Suprapubic skin (tissue), 3 donors: ENCODE results near the gene EPHA2.

ENCODE experiments used
- POLR2A ChIP-seq, 2 donors: fragments of 450-650 bp; IDR thresholded peaks; one replicate each; pipeline ENCODE4 v1.6.1; 2017; ENCODE audit warnings: antibody characterized with exemption in 2 of 2, mild to moderate bottlenecking in 2 of 2, moderate library complexity in 2 of 2
- TF ChIP-seq, protein P1 (sequence below), 2 donors: fragments of 200-600 bp in 1 of 2; fragments of 450-650 bp in 1 of 2; sonication (generic) in 1 of 2; IDR thresholded peaks; one replicate each; pipeline ENCODE4 v1.5.1; 2016 to 2019; ENCODE audit warnings: antibody characterized with exemption in 2 of 2, mild to moderate bottlenecking in 1 of 2, moderate library complexity in 1 of 2

DNA sequence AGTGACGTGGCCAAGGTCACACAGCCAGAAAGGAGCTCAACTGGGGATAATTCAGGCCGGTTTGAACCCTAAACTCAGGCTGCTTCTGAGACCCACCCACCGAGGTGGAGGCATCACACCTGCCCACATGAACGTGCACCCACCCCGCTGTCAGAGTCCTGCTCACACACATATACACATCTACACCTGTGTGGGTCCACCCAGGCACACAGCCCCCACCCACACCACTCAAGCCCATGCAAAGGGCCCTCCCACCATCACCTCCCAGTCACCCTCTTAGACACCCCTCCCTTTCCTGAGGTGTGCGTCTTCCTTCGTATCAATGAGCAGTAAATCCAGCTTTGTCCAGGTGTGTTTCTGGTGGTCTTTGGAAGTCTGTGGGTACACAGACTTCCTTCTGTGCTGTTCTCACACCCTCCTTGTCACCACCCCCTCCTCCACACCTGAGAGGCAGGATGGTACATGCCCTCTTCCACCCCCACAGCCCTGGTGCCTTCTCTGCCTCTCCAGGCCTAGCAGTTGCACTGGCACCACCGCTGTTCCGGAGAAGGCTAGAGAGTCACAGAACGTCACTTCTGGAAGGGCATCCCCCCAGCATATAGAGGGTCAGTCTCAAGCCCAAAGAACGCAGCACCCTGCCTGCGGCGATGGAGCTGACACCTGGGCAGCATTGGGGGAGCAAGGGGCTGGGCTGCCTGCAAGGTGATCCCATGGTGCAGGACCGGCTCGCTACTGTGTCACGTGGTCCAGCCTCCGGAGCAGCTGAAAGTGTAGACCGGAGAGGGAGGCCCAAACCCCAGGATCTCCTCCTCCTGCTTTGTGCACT is 63.6 kb downstream of the EPHA2 start:
- TF ChIP-seq POLR2A (IDR thresholded peaks at IDR 0.05) = no peak
- TF ChIP-seq, protein P1, sequence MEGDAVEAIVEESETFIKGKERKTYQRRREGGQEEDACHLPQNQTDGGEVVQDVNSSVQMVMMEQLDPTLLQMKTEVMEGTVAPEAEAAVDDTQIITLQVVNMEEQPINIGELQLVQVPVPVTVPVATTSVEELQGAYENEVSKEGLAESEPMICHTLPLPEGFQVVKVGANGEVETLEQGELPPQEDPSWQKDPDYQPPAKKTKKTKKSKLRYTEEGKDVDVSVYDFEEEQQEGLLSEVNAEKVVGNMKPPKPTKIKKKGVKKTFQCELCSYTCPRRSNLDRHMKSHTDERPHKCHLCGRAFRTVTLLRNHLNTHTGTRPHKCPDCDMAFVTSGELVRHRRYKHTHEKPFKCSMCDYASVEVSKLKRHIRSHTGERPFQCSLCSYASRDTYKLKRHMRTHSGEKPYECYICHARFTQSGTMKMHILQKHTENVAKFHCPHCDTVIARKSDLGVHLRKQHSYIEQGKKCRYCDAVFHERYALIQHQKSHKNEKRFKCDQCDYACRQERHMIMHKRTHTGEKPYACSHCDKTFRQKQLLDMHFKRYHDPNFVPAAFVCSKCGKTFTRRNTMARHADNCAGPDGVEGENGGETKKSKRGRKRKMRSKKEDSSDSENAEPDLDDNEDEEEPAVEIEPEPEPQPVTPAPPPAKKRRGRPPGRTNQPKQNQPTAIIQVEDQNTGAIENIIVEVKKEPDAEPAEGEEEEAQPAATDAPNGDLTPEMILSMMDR (IDR thresholded peaks at IDR 0.05) = no peak
